HepG2 (cell line): ENCODE data around the gene GRM7.

Experiments used
- CTCF ChIP-seq: sonication (generic); formaldehyde crosslinking; IDR thresholded peaks from 2 replicates; pipeline ENCODE4 v1.5.0; 2020; ENCODE audit warnings: mild to moderate bottlenecking, missing genetic modification reagents, moderate library complexity
- EZH2 ChIP-seq: conservative IDR thresholded peaks from 2 replicates; pipeline ENCODE4 v1.6.1; 2012; ENCODE audit warnings: mild to moderate bottlenecking, low read depth, low read length, moderate library complexity
- NFE2L1 ChIP-seq: sonication (generic); formaldehyde crosslinking; IDR thresholded peaks from 2 replicates; pipeline ENCODE4 v1.4.0; 2020; ENCODE audit warnings: missing genetic modification reagents, mild to moderate bottlenecking, borderline replicate concordance
- POLR2A ChIP-seq, 2 experiments: IDR thresholded peaks; 2 replicates each; pipeline ENCODE4 v1.6.1; 2011; ENCODE audit warnings: low read depth in 2 of 2, low read length in 2 of 2, mild to moderate bottlenecking in 1 of 2, moderate library complexity in 1 of 2; ENCODE audit not compliant: insufficient read depth in 1 of 2
- SMAD9 ChIP-seq: sonication (generic); formaldehyde crosslinking; IDR thresholded peaks from 2 replicates; pipeline ENCODE4 v1.5.1; 2020; ENCODE audit warnings: mild to moderate bottlenecking, missing genetic modification reagents
- ZNF710 ChIP-seq: sonication (generic); formaldehyde crosslinking; IDR thresholded peaks from 2 replicates; pipeline ENCODE4 v1.5.0; 2020; ENCODE audit warnings: mild to moderate bottlenecking, missing genetic modification reagents, borderline replicate concordance

GRCh38 chr3:7309641-7310102 lies 448.8 kb downstream of the GRM7 start:
- TF ChIP-seq POLR2A (IDR thresholded peaks at IDR 0.05; ENCODE audit: insufficient read depth in 1 of 2, low read depth in 2 of 2, low read length in 2 of 2): no peak
- TF ChIP-seq NFE2L1 (CRISPR knock-in tag): no peak
- TF ChIP-seq ZNF710: no peak
- TF ChIP-seq CTCF (CRISPR knock-in tag): no peak
- no peak for TF ChIP-seq EZH2
- no peak for TF ChIP-seq SMAD9 (CRISPR knock-in tag)
